ENCODE results near the gene ITM2C.

The ITM2C gene

DNA sequence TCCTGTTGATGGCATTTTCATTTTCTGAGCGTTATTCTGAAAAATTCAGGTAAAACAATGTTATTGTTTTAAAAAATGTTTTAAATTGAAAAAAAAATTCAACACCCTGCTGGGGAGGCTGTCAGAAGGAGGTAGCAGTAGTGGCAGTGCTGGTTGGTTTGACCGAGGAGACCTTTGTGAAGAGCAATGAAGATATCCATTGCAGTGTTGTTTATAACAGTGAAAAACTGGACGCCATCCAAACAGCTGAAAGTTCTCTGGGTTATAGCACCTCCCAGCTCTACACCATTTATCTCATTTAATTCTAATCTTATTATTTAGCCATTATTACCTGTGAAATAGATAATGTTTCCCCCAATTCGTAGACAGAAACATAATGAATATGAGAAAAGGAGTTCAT lies 12.6 kb upstream of the ITM2C start:
- no peak for DNase-seq

DNA sequence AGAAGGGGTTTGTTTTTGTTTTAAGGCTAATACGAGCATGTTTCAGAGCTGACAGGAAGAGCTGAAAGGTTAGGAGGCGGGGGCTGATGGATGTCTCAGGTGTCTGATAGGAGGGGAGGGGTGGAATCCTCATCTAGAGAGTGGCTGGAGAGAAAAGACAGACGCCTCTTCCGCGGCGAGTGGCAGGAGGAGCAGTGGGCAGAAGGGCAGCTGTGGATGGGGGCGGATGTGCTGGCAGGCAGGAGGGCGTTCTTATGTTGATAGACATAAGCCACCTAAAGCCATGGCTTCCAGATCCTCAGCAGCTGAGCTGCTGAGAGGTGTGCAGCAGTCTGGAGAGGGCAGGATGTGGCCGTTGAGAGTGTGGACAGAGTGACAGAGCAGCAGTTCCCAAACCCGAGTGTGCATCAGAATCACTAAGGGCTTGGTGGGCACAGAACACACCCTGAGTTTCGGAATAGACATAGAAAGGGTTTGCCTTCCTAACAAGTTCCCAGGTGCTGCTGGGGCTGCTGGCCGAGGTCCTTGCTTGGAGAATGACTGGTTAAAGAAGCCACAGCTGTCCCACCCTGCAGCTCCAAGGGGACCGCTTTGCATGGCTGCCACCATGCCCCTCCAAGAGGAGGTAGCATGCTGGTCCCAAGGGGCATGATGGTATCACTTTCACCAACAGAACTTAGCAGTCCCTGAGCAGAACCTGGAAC lies 3.0 kb upstream of the ITM2C start:
- no peak for DNase-seq

DNA sequence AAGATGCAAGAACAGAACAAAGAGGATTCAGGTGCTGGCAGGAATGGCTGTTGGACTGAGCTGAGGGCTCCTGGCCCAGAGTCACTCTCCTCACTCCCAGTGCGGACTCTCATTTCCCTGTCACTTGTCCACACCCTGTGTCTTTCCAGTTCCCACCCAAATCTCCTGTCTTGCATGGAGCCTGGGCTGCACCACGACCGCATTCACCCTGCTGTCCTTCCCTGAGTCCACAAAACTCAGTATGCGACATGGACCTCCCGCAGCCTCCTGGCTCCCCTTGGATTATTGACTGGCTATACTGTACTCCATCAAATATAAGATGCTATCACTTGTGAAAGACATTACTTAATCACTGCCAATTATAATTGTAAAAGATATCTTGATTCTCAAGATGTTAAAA lies 2.5 kb upstream of the ITM2C start:
- no peak for DNase-seq

DNA sequence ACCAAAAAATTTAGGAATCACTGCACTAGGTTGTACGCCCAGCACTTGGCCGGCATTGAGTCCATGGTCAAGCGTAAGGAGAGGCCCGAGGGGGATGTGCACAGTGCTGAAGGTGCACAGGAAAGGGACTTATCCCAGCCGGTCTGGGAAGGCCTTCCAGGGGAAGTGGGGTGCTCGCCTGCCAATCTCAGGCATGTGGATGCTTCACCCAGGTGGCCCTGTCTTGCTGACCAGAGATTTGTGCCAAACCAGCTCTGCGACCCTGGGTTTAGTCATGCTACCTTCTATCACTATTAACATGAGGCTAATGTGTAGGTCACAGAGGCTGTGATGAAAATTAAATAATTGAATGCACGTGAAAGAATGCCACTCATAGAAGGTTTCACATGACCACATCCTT lies 1.7 kb upstream of the ITM2C start:
- DNase-seq = no peak

DNA sequence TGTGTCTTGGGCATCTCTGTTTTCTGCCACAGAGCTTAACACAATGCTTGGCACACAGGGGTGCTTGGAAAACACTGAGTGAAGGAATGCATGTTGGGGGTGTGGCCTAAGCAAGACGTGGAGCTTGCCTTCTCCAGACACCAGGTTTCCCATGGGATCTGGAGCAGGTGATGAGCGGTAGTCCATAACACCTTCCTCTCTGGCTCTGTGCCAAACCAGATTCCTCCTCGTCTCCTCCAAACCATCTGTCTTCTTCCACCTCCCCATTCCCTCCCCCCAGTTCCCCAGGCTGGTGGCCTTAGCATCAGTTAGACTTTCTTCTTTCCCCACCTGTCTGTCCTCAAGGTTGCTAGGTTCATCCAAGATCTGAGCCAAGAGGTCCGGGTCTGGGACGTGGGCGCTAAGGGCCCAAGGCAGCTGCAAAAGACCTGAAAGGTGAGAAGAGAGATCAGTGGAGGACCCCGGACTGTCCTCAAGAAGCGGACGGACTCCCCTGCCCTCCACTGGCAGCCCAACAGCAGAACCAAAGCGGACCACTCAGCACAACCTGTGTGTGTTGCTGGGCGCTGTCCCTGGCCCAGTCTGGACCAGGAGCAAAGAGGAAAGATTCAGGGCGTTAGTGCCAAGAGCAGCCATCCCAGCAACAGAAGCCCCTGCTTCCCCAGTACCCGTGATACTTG lies 1.2 kb upstream of the ITM2C start:
- DNase-seq = no peak

DNA sequence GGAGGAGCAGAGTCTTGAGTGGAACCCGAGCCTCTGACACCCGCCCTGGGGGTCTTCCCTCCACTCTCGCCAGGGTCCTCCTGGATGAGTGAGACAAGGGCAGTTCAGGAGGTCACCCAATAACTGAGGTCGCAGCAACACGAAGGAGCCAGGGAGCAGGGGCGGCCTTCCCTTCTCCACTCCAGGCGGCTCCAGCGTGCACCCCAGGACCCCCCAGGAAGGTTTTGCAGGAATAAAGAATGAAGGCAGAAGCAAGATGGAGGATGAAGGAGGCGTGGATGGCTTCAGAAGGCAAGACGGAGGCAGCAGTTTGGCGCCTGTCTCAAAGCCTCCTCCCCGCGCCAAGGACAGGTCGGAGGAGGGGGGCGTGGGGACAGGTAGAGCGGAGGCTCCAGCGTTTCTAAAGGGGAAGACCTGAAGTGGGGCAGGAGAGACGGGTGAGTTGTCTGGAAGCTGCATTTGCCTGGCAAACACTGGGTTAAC lies 579 bp upstream of the ITM2C start:
- no peak for DNase-seq

DNA sequence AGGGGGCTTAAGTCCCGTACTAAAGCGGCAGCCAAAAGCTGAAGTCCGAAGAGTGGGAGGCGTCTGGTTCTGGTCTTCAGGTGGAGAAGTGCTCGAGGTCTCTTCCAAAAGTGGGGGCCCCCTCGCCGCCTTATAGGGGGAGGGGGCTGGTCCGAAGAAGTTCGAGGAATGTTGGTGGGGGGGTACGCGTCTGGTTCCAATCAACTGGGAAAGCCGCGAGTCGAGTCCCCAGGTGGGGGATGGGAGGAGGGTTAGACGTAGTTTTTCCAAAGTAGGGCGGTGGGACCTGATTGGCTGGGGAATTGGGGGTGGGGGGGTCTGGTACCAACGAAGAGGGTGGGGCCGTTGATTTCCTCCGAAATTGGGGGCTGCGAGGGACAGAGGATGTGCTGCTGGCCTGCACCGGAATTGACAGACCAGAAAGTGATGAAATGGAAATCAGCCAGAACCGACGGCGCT lies 594 bp downstream of the ITM2C start:
- DNase-seq = no peak

DNA sequence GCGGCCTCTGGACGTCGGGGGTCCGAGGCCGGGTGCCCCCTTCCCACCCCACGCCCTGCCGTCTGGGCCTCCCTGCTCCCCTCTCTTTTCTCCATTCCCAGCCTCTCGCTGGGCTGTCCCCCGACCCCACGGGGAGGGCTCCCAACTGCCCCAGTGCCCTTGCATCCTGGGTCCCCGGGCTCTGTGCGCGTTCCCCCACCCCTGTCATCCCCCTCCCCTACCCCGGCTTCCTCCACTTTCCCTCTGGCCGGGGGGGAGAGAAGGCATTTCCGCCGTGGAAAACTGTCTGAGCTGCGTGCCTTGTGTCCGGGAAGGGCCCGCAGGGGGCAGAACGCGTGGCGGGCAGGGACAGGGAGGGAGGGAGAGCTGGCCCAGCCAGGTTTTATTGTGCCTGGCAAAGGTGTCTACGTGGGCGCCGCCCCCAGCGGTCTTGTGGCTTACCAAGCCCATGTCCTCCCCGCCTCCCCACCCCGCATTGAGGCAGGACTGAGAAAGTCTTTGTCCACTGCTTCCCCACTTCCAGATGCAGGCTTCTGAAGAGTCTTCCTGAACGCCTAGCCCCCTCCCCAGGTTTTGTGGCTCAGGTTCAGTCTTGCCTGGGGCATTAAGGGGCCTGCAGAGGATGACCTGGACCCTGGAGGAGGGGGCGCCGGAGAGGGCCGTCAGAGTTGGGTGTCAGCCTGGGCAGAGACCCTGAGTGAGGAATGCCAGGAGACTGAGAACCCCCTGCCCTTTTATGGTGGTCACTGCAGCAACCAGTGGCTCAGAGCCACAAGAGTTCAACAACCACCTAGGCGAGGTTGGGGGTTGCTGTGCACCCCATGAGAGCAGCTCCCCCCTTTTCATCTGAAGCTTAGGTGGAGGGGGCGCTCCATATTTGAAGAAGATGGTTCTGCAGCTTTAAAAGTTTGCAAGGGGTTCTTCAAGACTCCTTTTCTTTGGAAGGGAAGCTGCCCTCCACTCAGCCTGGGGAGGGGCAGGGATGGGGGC lies 1.3 kb downstream of the ITM2C start:
- DNase-seq = no peak

DNA sequence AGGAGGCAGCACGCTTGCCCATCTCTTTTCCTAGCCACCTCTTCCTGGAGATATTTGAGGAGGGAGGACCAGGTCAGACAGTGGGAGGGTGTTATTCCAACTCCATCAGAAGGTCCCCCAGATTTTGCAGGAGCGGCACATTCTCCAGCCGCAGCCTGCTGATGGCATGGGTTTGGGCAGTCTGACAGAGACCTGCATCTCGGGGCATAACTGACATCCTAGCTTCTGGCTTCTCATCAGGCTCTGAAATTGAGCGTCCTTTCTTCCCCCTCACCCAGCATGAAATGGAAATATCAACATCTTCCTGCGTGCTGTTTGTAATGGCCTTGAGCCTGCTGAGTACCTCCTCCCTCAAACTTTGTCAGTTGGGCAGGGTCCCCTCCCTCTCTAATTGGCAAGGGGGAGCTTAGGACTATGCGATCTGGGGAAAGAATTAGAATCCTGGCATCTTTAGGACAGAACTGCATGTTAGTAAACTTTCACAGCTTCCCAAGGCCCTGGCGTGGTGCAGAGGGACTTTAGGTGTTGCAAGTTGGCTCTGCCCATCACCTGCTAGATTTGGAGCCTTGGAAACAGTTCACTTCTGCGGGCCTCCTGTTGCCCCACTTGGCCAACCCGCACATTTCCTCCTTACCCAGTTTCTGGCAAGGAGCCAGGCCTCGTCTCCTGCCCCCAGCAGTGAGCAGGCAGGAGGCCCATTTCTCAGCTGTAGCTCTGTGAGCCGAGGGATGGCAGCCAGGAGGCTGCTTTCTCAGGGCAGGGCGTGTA lies 2.2 kb downstream of the ITM2C start:
- peak; percentile 57 for DNase-seq

DNA sequence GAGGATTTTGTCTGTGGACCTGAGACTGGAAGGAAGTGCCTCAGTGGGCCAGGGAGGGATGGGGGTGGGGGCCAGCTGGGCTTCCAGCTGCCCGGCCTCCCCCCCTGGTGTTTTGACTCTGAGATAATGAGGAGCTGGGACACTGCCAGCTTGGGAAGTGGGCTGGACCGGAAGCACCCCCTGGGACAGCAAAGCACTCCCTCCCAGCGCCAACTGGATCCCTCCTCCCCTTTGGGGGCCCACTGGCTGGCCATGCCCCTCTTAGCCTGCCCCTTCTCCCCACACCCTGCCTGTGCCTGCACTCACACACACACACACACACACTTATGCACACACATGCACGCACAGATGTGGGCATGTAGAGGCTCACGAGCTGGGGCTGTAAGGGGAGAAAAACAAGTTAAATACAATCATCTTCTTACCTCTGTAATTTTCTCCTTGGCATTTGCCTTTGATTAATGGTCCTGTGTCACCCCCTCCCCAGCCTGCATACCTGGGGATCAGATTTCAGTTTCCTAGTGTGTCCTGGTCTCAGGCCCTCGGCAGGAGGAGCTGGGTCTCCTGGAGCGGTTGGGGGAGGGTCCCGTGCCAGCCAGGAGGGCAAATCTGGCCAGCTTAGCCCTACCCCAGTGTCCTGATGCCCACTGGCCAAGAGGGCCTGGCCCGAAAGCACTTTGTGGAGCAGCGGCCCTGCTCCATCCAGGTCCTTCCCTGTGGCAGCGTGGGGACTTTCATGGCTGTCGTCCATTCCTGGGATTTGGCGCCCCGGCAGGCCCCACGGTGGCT lies 3.6 kb downstream of the ITM2C start:
- no peak for DNase-seq

DNA sequence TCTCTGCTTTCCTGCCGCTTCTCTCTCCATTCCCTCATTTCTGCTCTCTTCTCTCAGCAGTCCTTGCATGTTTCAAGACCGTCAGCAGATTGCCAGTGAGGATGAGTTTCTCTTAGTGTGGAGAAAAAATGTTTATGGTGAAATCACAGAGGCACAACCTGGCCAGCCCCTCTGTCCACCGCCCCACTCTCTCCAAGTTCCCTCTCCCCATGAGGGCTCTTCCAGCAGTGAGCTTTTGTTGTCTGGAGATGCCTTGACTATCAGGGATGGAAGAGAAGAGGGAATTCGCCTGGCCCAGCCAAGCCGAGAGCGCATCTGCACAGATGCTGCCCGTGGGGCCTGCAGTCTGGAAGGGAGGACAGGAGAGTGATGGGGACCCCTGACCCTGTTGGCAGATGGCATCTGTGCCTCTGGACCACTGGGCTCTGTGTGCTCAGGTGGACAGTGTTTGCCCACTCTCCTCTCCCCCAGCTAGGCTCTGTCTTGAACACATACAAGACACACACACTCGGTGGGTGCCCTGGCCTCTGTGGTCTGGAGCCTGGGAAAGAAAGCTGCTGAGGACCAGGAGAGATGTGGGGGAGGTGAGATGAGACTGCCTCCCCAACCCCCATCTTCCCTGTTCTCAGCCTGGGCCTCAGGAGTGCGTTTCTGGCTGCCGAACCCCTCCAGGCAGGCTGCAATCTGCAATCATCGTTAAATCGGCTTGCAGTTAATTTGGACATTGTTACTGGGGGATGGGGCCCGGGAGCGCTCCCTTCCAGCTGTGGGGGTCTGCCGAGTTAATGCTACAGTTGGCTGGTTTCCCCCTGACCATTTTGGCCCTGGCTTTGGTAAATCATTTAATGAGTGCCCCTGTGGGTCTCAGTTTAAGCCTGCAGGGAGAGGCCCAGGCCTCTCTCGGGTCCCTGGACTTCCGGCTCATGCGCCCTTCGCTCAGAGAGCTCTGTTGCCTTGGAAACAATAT lies 4.5 kb downstream of the ITM2C start:
- DNase-seq = no peak

DNA sequence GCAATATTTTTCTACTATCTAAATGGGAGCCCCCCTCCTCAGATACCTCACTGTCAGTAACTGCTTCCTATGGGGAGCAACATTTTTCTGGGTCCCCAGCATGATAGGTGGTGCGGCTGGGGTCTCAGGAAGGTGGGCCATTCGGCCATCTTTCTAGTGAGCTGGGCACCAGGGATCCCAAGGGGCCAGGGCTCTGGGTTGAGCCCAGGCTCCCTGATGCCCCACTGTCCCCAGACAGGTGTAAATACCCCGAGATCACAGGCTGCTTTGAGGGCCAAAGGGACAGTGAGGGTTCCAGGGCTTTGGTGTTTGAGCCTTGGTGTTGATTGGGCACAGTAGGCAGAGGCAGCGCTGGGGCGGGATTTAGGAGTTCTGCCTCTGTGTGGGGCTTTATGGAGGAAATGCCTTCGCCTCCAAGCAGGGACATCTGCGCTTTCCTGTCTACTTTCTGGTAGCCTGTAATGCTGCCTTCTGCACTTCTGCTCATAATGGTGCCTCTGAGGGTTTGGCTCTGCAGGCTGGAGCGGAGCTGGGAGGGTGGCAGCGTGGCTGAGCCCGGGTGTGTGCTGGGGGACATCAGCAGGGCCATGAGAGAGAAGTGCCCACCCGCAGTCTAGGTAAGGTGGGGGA lies 5.3 kb downstream of the ITM2C start:
- DNase-seq = no peak

DNA sequence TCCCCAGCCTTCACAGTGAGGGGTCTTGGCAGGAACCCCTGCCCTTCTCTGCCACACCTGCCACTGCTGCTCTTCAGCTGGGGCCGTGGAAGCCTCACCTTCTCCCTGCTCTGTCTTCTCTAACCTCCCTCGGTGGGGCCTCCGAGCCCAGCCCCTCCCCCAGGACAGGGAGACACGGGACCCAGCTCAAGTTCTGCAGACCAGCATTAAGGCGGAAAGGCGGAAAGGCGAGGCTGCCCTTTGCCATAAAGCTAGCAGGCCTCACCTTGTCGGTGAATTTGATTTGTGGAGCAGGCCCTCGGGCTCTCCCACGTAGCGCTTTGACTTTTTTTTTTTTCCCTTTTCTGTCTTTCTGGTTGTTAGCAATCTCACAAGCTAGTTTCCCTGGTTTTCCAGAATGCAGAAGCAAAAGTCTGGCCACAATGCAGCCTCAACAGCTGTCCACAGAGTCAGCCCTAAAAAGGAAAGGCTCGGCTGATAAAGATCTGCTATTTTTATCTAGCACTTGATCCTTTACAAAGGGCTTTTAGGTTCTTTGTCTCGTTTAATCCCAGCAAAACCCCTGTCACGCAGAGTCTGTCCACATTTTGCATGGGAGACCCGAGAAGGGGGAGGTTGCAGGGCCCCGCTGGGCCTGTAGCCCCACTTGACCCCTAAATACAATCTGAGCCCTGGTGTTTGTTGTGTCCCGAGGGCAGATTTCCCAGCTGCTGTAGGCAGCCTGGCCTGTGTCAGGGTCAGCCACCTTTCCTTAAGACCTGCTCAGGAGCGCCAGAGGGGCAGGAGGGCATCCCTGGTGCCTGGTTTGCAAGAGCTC lies 6.0 kb downstream of the ITM2C start:
- no peak for DNase-seq

DNA sequence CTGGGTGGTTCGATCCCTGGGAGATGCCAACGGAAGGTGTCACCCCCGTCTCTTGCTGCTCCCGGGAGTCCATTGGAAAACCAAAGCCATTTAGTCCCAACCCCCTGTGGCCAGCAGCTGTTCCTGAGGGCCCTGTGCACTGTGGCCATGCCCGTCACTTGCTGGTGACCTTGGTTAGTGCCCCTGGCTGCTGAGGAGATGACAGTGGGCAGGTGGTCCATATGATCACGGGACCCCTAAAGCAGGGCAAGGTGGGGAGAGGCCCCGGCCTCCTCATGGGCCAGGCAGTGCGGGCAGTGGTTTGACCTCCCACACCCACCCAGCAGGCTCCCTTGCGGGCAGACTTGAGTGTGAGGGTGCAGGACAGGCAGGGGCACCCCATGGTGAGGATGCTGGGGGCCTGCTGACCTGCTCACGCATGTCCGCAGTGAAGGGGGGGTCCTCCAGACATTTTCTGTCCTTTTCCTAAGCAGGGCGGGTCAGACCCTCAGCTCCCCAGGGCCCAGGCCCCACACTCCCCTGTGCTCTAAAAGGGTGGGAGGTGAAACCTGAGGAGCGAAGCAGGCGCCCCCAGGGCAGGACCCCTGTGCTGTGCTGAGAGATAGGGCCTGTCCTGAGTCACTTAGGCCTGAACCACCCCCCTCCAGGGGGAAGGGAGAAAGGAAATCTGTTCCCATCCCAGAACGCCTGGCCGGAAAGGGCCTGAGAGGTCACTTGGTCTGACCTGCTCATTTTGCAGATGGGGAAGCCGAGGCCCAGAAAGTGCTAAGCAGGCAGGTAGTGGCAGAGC lies 6.8 kb downstream of the ITM2C start:
- DNase-seq = no peak

DNA sequence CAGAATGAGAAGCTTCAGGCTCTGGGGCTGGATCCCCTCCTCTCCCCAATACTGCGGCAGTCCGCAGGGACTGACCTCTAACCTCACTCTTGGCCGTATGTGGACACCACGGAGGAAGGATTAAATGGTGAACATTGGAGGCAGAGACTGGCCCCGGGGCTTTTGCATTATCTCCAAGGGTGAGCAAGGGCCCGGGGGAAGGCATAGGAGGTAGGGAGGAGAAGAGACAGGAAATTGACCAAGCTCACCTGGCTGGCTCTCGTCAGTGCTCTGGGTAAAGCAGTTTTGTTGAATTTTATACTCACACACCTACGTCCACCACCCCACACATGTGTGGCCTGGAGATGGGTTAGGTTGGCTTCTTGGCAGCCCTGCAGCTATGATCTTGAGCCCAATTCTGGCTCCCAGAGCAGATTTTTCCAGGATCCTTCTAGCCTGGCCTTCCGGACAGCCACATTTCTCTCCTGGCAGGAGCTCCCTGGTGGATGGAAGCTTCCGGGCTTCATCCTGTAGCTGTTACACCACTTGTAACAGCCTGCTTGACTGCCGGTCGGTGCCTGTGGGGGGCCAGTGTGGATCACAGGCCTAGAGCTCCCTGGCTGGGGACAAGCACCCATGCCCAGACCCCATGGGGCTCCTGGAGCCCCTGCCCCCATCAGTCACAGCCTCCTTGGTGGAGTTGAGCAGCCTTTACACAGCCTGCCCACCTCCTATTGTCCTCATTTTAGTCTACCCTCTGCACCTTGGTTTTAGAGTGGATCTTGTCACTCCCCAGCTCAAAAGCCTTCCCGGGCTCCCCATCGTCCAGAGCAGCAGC lies 7.6 kb downstream of the ITM2C start:
- DNase-seq = no peak

DNA sequence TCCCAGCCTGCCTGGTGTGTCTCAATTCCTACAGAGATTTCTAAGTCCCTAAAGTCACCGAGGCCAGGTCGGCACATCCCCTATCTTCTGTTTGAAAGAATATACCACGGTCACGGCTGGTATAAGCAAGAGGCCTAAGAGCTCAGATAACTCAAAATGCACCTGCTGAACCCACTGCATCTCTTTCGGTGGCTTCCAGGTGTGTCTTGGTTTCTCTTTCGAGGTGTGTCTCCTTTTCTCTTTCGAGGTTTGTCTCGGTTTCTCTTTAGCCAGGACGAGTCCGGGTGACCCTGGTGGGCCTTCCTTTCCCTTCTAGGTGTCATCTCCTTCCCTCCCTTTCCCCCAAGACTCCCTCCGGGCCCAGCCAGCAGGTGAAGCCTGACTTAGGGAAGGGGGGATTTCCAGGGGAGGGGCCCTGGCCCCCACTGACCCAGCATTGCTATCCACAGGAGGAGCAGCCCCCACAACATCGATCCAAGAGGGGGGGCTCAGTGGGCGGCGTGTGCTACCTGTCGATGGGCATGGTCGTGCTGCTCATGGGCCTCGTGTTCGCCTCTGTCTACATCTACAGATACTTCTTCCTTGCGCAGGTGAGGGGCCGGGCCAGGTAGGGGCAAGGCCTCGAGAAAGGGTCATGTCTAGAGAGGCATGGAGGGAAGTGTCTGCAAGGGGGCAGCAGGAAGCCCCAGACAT lies 8.4 kb downstream of the ITM2C start:
- no peak for DNase-seq

All from activated CD4-positive, alpha-beta T cell treated with anti-CD3 and anti-CD28 coated beads, Interleukin-2, Interleukin-6, amounts not matched to agents 100 ng/mL and 50 ng/mL, durations not matched to agents 16 hours and 8 hours (primary cell).